GM18505 (cell line): Measurements from ENCODE around the gene GSK3A.
A peak's percentile ranks its signal among the peaks of the same experiment; 100 is the strongest.
"Not testable (repeated sequence)": the region's sequence is repeated elsewhere in the genome, so short reads cannot be mapped to it uniquely, and the experiment has no call there.

ENCODE experiments used
- ATAC-seq: cut with Tn5 transposase; IDR thresholded peaks from one replicate; pipeline ENCODE4 v1.9.1; 2021; ENCODE audit not compliant: unreplicated experiment
- POLR2A ChIP-seq: IDR thresholded peaks from 4 replicates; pipeline ENCODE4 v1.6.1; 2011; ENCODE audit warnings: borderline replicate concordance; ENCODE audit not compliant: insufficient read depth, insufficient read length; ENCODE audit errors: extremely low read depth

Gene GSK3A

DNA sequence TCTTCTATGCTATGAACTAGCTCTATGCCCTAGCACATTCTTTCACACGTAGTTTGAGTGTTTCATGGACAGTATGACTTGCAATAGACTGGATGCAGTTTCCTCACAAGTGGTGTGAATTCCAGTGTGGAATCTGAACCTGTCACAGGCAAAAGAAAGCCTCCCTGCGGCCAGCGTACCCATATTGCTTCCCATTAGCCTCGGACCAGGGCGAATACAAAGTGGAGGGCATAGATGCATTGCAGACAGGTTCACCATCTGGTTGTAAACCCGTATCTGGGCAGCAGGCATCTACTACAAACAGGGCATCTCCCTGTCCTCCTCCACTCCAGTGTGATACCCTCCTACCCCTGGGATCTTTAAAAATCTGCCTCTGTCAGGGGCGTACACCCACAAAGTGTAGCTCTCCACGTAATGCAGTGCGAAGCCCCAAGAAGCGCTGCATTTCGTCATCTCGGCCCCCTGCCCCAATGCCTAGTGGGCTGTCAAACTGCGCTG lies 25.3 kb upstream of the GSK3A start:
- ATAC-seq = no peak
- no peak for TF ChIP-seq POLR2A

DNA sequence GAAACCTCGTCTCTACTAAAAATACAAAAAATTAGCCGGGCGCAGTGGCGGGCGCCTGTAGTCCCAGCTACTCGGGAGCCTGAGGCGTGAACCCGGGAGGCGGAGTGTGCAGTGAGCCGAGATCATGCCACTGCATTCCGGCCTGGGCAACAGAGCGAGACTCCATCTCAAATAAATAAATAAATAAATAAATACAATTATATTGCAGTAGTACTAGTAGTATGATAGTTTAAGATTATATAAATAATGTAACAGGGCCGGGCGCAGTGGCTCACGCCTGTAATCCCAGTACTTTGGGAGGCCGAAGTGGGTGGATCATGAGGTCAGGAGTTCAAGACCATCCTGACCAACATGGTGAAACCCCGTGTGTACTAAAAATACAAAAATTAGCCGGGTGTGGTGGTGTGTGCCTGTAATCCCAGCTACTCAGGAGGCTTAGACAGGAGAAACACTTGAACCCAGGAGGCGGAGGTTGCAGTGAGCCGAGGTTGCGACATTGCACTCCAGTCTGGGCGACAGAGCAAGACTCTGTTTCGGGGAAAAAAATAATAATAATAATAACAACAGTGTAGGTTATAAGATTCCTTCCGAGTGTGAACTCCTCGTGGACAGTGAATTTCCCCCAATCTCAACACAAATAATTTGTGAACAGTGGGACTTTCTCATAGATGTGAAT lies 24.7 kb upstream of the GSK3A start:
- ATAC-seq = not testable (repeated sequence)

DNA sequence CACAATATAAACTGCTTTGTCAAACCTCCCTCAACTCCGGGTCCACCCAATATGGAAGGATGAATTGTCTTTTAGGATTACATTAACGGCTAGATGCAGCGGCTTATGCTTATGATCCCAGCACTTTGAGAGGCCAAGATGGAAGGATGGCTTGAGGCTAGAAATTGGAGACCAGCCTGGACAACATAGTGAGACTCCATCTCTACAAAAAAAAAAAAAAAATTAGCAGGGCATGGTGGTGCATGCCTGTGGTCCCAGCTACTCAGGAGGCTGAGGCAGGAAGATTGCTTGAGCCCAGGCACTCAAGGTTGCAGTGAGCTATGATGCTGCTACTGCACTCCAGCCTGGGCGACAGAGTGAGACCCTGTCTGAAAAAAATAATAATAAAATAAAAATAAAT lies 23.7 kb upstream of the GSK3A start:
- not testable (repeated sequence) for ATAC-seq

DNA sequence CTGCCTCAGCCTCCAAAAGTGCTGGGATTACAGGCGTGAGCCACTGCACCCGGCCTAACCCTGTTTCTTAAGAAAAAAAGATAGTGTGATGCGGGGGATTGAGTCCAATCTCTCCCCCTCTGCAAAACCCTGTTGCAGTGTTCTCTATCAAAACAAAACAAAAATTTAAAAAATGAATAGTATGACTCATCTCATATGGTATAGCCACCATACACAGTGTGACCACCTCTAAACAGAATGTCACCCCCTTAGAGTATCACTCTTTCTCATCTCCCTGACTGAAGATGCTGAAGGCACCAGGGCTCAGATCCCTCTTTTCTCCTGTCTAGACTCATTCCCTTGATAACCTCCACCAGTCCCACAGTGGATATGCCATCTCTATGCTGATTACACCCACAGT lies 19.4 kb upstream of the GSK3A start:
- no peak for ATAC-seq
- no peak for TF ChIP-seq POLR2A

DNA sequence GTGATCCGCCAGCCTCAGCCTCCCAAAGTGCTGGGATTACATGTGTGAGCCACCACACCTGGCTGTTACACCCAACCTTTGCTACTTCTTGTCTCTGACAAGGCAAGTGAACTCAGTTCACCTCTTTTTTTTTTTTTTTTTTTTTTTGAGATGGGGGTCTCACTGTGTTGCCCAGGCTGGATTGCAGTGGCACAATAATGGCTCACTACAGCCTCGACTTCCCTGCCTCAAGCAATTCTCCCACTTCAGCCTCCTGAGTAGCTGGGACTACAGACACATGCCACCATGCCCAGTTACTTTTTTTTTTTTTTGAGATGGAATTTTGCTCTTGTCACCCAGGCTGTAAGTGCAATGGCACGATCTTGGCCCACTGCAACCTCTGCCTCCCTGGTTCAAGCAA lies 15.4 kb upstream of the GSK3A start:
- ATAC-seq = not testable (repeated sequence)

DNA sequence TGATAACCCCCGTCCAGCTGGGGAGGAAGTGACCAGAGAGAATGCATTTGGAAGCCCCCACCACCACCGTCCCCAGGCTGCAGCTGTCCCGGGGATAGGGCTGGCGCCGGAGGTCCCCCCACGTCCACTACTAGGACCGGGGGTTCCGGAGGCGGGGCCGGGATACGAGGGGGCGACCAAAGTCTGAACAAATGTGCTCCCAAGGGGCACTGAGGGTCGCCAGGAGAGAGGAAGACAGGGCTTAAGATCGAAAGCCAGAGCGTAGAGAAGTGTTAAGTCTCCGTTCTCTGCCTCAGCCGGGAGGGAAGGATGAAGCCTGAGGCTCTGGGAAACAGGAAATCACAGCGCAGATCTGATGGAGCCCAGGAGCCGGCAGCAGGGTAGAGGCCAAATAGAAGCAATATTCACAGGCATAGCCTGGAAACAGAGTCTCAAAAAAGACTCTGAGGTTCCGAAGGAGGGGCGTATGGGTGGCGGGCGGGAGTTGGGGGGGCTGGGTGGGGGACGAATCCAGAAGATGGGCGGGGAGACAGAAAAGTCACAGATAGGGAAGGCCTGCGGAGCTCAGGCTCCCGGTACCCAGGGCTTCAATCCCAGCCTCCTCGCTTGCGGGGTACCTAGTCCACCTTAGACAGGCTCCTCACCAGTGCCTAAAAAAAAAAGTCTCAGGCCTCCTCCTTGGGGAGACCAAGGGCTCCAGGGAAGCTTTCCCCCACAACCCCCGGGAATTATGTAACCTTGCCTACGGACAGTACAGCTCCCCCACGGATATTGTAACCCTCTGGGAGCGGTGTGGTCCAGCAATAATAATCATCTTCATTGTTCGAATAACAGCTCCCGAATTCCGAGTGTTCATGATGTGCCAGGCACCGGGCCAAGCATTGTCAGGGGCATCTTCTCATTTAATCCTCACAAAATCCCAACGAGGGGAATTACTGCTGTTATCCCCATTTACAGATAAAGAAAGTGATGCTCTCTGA lies 13.7 kb upstream of the GSK3A start:
- no peak for TF ChIP-seq POLR2A
- ATAC-seq = no peak

DNA sequence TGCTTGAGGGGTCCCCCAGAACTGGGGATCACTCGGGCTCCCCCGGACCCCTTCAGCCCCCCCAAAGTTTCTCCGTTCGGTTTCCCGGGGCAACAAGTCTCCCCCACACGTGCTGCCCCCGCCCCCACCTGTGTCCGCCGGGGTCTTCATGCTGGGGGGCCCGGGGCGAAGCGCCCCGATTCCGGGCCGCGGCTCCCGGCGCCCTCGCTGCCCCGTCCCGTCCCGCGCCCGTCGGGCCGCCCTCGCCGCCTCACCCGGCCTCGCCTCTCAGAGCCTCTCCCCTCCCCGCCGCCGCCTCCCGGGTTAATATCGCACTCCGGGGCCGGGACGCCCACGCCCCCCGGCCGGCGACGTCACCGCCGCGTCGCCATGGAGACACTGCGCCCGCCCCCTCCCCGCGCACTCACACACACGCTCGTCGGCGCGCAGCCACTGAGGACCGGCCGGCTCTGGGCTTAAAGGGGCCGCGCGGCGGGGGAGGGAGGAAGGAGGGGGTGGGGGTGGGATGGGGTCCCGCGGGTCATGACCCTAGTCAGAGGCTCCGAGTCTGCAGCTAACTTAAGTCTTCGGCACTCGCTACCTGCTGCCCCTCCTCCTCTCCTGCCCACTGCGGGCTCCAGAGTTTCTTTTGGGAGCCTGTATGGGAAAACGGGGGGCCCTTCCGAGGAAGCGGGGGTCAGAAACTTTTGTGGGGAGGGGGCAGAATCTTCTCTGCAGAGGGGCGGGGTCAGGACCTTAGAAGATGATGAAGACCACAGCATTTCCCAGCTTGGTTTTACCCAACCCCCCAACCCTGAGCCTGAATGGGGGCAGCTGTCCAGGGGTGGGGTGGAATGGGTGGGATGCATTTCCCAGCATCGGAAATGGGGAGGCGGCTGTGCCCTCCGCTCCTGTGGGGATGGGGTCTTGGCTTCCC lies 12.7 kb upstream of the GSK3A start, which contains the start of gene ERF:
Gene ERF (minus strand): TSS at position 279 of the 916 bp plus-strand sequence. CDS start 129 bp downstream, at position 150.
- peak; percentile 74 for TF ChIP-seq POLR2A
- peak; percentile 66 for ATAC-seq

DNA sequence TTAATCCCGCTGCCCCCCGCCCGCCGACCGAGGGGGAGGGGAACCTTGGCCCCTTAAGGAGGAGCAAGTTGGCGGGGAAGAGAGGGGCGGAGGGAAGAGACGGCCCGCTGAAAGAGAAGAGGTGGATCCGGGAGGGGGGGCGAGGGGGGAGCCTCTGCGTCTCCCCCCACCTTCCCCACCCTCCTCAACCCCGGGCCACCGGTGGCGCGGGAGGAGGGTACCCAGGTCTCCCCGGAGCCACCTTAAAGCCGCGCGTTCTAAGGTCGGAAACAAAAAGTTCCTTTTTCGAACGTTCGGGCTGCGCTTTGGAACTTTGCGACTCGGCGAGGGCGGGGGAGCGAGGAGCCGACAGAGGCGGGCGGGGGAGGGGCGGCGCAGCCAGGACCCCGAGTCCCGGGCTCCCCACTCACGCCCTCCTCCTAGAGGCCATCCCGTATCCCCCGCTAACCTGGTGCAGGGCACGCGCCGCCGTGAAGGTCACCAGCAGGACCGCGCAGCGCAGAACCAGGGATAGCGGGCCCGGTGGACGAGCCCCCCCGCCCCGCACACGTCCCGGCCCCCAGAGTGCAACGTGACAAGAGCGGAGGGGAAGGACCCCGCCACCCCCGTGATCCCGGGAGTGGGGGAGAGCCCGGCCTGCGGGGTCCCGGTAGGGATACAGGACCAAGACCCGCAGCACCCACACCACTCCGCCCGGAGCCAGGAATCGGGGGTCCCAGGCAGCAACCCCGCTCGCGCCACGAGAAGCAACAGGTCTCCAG lies 11.9 kb upstream of the GSK3A start:
- ATAC-seq = peak; percentile 30
- TF ChIP-seq POLR2A = no peak

DNA sequence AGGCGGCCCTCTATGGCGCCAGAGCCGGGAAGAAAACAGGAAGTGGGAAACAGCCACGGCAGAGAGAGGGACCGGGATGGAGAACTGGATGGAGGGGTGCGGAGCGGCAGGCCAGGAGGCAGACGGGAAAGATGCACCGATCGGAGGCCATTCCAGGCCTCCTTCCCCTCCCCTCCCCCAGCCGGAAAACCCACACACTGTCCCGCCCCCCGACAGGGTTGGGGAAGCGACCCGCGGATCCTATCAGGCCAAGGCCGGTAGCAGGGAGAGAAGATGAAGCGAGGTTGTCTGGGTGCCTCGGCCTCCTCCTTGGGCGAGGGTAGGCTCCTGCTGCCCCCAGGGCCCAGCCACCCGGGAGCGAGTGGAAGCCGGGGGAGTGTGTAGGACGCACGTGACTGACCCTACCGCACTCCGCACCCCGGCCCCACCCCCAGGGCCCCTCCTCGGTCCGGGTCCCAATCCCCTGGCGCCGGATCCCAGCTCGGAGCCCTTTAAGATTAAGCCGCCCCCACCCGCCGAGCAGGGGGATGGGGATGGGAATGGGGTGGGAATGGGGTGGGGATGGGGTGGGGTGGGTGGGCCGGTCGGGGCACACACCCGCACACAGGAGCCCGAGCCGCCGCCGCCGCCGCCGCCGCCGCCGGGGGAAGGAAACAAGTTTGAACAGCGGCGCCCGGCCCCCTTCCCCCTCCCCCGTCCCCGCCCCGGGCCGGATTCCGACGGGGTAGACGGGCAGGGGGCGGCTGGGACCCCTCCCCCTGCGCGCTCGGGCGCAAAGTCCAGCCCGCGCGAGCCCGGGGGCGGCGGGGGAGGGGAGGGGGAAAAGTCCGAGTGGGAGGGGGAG lies 11.1 kb upstream of the GSK3A start:
- ATAC-seq = peak; percentile 13

DNA sequence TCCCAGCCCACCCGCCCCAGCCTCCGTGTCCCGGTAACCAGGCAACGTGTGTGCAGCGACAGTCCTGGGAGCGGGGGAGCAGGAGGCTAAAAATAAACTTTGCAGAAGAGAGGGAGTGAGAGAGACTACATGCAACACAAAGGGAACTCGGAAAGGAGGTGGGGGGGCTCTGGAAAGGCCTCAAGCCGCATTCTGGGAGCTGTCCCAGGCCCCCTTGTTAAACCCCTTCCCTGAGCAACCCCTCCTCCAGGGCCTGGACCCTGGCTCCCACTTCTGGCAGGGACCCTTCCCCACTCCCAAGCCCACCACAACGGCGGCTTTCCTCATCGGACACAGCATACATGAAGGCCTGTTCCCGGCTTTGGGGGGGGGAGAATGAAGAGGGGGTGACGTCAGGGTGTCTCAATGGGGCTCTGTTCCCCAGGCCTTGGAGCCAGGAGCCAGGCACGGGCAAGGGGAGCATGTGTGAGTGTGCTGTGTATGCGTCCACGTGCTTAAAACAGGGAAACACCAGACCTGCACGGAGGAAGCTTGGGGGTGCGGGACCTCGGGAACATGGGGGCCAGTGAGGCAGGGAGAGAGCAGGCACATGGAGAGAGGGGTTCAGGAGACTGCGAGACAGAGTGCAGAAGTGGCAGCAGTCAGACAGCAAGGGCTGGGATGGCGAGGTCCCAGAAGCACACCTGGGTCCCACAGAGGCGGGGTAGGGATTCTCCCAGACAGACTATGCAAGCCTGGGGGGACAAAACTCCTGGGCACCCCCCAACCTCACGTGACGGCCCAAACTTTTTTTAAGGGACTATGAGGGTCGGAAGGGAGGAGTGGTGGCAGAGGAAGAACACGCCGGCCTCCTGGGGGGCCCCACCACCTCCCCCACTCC lies 10.2 kb upstream of the GSK3A start:
- TF ChIP-seq POLR2A = no peak

More for the DNA sequence above, 11.1 kb upstream of the GSK3A start:
- TF ChIP-seq POLR2A = peak; percentile 48

More for the DNA sequence above, 10.2 kb upstream of the GSK3A start:
- no peak for ATAC-seq
